Glutamatergic neuron (in vitro differentiated cells): Measurements from ENCODE around the gene RAPGEF2. TPM values are rescaled to one million over a fixed set of nuclear protein-coding genes. Genes with fewer than 3 reads are reported as not detected.

Source experiments
- DNase-seq: peaks from one replicate; pipeline ENCODE4 v3.0.0; 2022
- H3K27ac Mint-ChIP-seq: one replicate; pipeline ENCODE4 v1.8.0; 2020; ENCODE audit warnings: mild to moderate bottlenecking, mixed read lengths, inconsistent platforms; ENCODE audit not compliant: unreplicated experiment
- H3K27me3 Mint-ChIP-seq: one replicate; pipeline ENCODE4 v1.8.0; 2020; ENCODE audit warnings: mild to moderate bottlenecking, moderate library complexity, mixed read lengths, inconsistent platforms; ENCODE audit not compliant: unreplicated experiment
- H3K36me3 Mint-ChIP-seq: one replicate; pipeline ENCODE4 v1.8.0; 2020; ENCODE audit warnings: mild to moderate bottlenecking, mixed read lengths, inconsistent platforms; ENCODE audit not compliant: unreplicated experiment
- H3K4me1 Mint-ChIP-seq: one replicate; pipeline ENCODE4 v1.8.0; 2020; ENCODE audit warnings: mild to moderate bottlenecking, low read depth, mixed read lengths, inconsistent platforms; ENCODE audit not compliant: unreplicated experiment
- H3K4me3 Mint-ChIP-seq: one replicate; pipeline ENCODE4 v1.8.0; 2020; ENCODE audit warnings: mild to moderate bottlenecking, mixed read lengths, inconsistent platforms; ENCODE audit not compliant: unreplicated experiment
- H3K9me3 Mint-ChIP-seq: one replicate; pipeline ENCODE4 v1.8.0; 2020; ENCODE audit warnings: mild to moderate bottlenecking, moderate library complexity, mixed read lengths, inconsistent platforms; ENCODE audit not compliant: unreplicated experiment
- total RNA-seq: library from RNA; stranded (reverse); fragmentation: NEBNext Ultra II Directional; extraction: Animal tissue kit (Norgen Biotek cat#: 25700); gene quantifications from one replicate; pipeline ENCODE4 v1.2.1, GENCODE V29; 2021; ENCODE audit not compliant: unreplicated experiment
- TF ChIP-seq, protein P1 (sequence below): fragments of 200-600 bp; sonication (generic); IDR thresholded peaks from one replicate; pipeline ENCODE4 v1.5.0; 2021; ENCODE audit not compliant: partially characterized antibody, unreplicated experiment

The RAPGEF2 gene
- total RNA-seq, 1 donor from 2014 or later, result 58.4 TPM

DNA sequence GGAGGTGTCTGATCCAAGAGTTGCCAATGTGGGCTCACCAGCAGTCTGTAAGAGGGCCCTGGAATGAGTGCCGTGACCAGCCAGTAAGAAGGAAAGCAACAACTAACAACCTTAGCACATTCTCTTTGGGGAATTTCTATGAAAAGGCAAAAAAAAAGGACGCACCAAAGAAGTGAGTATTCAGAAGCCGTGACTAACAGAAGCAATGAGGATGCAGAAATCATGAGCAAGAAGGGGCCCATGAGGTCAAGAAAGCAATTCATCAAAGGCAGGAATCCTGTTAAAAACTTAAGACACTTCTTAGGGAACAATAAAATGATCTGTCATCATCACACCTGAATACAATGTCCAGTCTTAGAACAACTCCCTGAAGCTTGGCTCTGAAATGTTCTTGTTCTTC, 260.5 kb downstream of the RAPGEF2 start:
- TF ChIP-seq, protein P1, sequence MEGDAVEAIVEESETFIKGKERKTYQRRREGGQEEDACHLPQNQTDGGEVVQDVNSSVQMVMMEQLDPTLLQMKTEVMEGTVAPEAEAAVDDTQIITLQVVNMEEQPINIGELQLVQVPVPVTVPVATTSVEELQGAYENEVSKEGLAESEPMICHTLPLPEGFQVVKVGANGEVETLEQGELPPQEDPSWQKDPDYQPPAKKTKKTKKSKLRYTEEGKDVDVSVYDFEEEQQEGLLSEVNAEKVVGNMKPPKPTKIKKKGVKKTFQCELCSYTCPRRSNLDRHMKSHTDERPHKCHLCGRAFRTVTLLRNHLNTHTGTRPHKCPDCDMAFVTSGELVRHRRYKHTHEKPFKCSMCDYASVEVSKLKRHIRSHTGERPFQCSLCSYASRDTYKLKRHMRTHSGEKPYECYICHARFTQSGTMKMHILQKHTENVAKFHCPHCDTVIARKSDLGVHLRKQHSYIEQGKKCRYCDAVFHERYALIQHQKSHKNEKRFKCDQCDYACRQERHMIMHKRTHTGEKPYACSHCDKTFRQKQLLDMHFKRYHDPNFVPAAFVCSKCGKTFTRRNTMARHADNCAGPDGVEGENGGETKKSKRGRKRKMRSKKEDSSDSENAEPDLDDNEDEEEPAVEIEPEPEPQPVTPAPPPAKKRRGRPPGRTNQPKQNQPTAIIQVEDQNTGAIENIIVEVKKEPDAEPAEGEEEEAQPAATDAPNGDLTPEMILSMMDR, result no peak
- Mint-ChIP-seq H3K27me3 (no peaks in the 10 kb centered on the region), H3K4me1 (no peaks in the 10 kb centered on the region), H3K4me3 (no peak overlapping the region), H3K36me3 (peaks cover 7% of the 10 kb centered on the region), H3K27ac (no peak overlapping the region), H3K9me3 (peaks cover 10% of the 10 kb centered on the region)
- DNase-seq, result no peak

DNA sequence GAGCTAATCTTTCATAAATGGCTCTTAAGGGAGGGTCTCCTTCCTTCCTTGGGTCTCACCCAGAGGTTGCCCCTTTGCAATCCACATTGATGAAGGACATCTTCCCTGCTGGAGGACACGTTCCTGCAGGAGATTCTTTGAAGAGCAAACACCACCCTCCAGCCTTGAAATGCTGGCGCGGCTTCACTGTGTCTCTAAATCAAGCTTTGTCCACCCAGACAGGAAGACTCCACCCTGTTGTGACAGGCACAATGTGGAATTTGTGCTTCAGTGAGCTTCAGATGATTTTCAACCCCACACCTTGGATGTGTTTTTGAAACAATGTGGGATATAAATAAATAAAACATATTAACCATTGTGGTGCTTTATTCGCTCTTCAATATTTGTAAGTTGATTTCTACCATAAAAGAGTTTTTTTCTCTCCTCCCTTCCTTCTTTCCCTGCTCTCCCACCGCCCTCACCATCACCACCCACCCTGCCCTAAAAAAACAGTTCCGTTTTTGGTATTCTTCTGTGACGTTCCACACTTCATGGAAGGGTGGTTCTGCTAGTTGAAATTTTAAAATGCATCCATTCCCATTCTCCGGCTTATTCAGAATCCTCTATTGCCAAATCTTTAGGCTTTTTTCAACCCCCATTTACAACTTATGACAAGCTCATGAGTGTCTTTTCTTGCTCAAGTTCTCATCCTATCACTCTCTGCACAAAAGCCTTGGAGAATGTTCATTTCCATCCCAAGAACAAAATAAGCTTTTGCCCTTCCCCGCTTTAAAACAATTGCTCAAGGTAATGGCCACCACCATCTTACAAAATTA, 264.3 kb downstream of the RAPGEF2 start:
- peaks cover 2% of the 10 kb centered on the region for H3K9me3 Mint-ChIP-seq
- no peak for DNase-seq
- no peaks in the 10 kb centered on the region for H3K27me3 Mint-ChIP-seq
- TF ChIP-seq, protein P1, result no peak
- peaks cover 15% of the 10 kb centered on the region for H3K36me3 Mint-ChIP-seq
- no peaks in the 10 kb centered on the region for H3K4me1 Mint-ChIP-seq
- no peak overlapping the region for H3K4me3 Mint-ChIP-seq
- no peak overlapping the region for H3K27ac Mint-ChIP-seq

DNA sequence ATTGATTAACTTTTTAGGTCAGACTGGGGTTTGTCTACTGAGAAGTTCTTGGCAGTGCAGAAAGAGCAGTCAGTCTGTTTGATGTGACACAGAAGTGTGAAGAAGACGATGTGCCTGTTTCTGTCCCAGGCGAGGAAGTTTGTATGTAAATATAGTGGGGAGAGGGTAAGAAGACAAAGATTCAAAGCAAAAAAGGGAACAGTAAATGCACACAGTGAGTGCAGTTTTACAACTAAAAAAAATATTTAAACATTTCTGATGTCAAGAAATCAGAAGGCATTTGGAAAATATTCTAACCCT, 264.9 kb downstream of the RAPGEF2 start:
- Mint-ChIP-seq H3K9me3 (peaks cover 2% of the 10 kb centered on the region), H3K36me3 (peaks cover 15% of the 10 kb centered on the region), H3K4me3 (no peak overlapping the region), H3K27me3 (no peaks in the 10 kb centered on the region), H3K4me1 (no peaks in the 10 kb centered on the region), H3K27ac (no peak overlapping the region)
- TF ChIP-seq, protein P1, result no peak
- no peak for DNase-seq

DNA sequence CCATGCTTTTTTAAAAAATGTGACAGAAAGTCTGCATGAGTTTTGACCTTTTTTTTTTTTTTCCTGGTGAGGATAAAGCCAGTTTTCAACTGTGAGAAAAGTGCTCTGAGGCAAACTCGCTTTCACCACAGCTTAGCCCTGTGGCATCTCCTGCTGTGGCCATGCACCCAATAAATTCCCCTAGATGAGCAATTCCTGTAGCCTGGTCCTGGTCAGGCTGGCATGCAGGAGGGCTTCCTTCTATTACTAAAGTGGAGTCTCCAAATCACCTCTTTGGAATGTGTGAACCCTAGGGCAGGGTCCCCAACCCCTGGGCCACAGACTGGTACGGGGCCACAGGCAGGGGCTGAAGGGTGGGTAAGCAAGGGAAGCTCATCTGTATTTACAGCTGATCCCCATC, 265.4 kb downstream of the RAPGEF2 start:
- no peaks in the 10 kb centered on the region for H3K4me1 Mint-ChIP-seq
- no peak overlapping the region for H3K27ac Mint-ChIP-seq
- TF ChIP-seq, protein P1, result no peak

DNA sequence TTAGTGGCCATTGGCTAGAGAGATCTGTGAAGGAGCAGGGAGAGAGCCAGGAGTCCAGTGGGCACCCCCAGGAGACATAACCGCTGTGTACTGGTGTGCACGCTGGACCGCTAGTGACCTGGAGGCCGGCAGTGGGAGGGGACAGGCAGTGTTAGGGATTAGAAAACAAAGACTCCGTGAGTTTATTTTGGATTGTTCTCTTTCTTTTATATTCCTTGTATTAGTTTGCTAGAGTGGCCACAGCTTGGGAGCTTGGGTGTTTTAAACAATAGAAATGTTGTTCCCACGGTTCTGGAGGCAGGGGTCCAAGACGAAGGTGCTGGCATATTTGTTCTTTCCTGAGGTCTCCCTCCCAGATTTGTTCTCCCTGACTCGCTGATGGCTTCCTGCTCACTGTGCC, 266.4 kb downstream of the RAPGEF2 start:
- Mint-ChIP-seq H3K27me3 (no peaks in the 10 kb centered on the region), H3K4me1 (no peaks in the 10 kb centered on the region)

More for the DNA sequence above, 265.4 kb downstream of the RAPGEF2 start:
- no peak overlapping the region for H3K4me3 Mint-ChIP-seq
- H3K27me3 Mint-ChIP-seq, result no peaks in the 10 kb centered on the region
- peaks cover 12% of the 10 kb centered on the region for H3K36me3 Mint-ChIP-seq
- DNase-seq, result no peak
- peaks cover 2% of the 10 kb centered on the region for H3K9me3 Mint-ChIP-seq

More for the DNA sequence above, 266.4 kb downstream of the RAPGEF2 start:
- Mint-ChIP-seq H3K9me3 (peaks cover under 1% of the 10 kb centered on the region), H3K36me3 (peaks cover 8% of the 10 kb centered on the region), H3K4me3 (no peak overlapping the region), H3K27ac (no peak overlapping the region)
- DNase-seq, result no peak
- TF ChIP-seq, protein P1, result no peak
